Measurements from ENCODE around the gene LMAN2.

- TF ChIP-seq TAF1 (IDR thresholded peaks at IDR 0.05; ENCODE audit: low read depth, low read length), result no peak
- no peak for TF ChIP-seq POLR2A (IDR thresholded peaks at IDR 0.05; ENCODE audit: low read depth, low read length)
Measured at GRCh38 chr5:177320879-177321278, 30.6 kb downstream of the LMAN2 start.
